ENCODE measurements around the gene EVX2.

EVX2 gene

GRCh38 chr2:176105730-176106580 is 22.2 kb upstream of the EVX2 start (continued):
- TF ChIP-seq INSM2 (tag by site-specific recombination; IDR thresholded peaks at IDR 0.05) (0 out of 2 replicates have a peak, but pooled peaks have one; percentile 10), ZNF239 (tag by site-specific recombination; IDR thresholded peaks at IDR 0.05) (no peak), ZNF169 (tag by site-specific recombination; IDR thresholded peaks at IDR 0.05) (no peak)

- H3K4me3 ChIP-seq (ENCODE audit: low read depth, low read length), result peak overlapping the region; percentile 74
- CTCF ChIA-PET, result interaction anchor here (0.7 to 1.0 kb wide), 3 partner anchors 16 to 22 kb away, joined by 4 read pairs; no protein-coding TSS in a partner anchor
- peaks cover 0 to 15% of the 10 kb centered on the region in 2 experiments; a peak in 2 of 3 replicates for H3K36me3 ChIP-seq (ENCODE audit: control insufficient read depth in 2 of 2, insufficient read depth in 1 of 2, low read length in 2 of 2)
- H3K27ac ChIP-seq (ENCODE audit: extremely low read depth, low read depth, low read length), result peak overlapping the region; percentile 100
- POLR2A ChIA-PET, result interaction anchor here (0.6 to 4.2 kb wide), 10 partner anchors 10 to 742 kb away, joined by 3 to 75 read pairs (median 4); partner anchors contain the start of genes HOXD13, HOXD8 and LNPK
- peaks cover 6% of the 10 kb centered on the region for H3K4me1 ChIP-seq (ENCODE audit: control insufficient read depth, insufficient read depth, low read length)
- H3K9me3 ChIP-seq (ENCODE audit: control insufficient read depth, insufficient read depth, low read depth, low read length), result no peaks in the 10 kb centered on the region
- TF ChIP-seq HOXA7 (CRISPR knock-in tag; IDR thresholded peaks at IDR 0.05; ENCODE audit: borderline replicate concordance) (no peak), ZBTB10 (tag by site-specific recombination; IDR thresholded peaks at IDR 0.05) (peak; percentile 77), PRDM2 (tag by site-specific recombination; IDR thresholded peaks at IDR 0.05; ENCODE audit: borderline replicate concordance) (no peak), ZBTB49 (tag by site-specific recombination; IDR thresholded peaks at IDR 0.05; ENCODE audit: low read depth) (no peak), ZNF558 (tag by site-specific recombination; IDR thresholded peaks at IDR 0.05) (no peak), ATF2 (tag by site-specific recombination; IDR thresholded peaks at IDR 0.05; ENCODE audit: low read depth) (no peak), ZNF639 (tag by site-specific recombination; IDR thresholded peaks at IDR 0.05) (no peak), PRDM4 (tag by site-specific recombination; IDR thresholded peaks at IDR 0.05) (no peak), WT1 (tag by site-specific recombination; IDR thresholded peaks at IDR 0.05) (peak; percentile 83), ZFP3 (tag by site-specific recombination; IDR thresholded peaks at IDR 0.05; ENCODE audit: low read depth) (no peak), SCRT1 (tag by site-specific recombination; IDR thresholded peaks at IDR 0.05; ENCODE audit: borderline replicate concordance) (no peak)
Observed at GRCh38 chr2:176105078-176105729, 21.4 kb upstream of the EVX2 start.
